Transverse colon (tissue), 4 donors: ENCODE measurements around the gene GNAQ.

ENCODE experiments used
- CTCF ChIP-seq, 5 experiments: fragments of 200-600 bp in 3 of 5; fragments of 450-650 bp in 2 of 5; sonication (generic) in 3 of 5; IDR thresholded peaks; 1 replicate in 2 of 5; 2 replicates in 3 of 5; pipeline ENCODE4 v1.5.1; 2016 to 2017; ENCODE audit warnings: antibody characterized with exemption in 5 of 5, inconsistent platforms in 3 of 5, mild to moderate bottlenecking in 2 of 5, moderate library complexity in 1 of 5
- EP300 ChIP-seq: sonication (generic); formaldehyde crosslinking; IDR thresholded peaks from one replicate; pipeline ENCODE4 v1.6.1; 2017; ENCODE audit warnings: antibody characterized with exemption, low read depth
- POLR2AphosphoS5 ChIP-seq, 3 donors: sonication (generic); formaldehyde crosslinking; IDR thresholded peaks; one replicate each; pipeline ENCODE4 v1.6.1; 2016; ENCODE audit warnings: antibody characterized with exemption in 3 of 3

GRCh38 chr9:77772646-77773045 is 259.0 kb downstream of the GNAQ start:
- no peak for TF ChIP-seq CTCF (IDR thresholded peaks at IDR 0.05)
- TF ChIP-seq POLR2AphosphoS5 (IDR thresholded peaks at IDR 0.05): no peak
- TF ChIP-seq EP300: no peak
